Measurements from ENCODE around the gene B4GALT3.
"Not testable (repeated sequence)": the region's sequence is repeated elsewhere in the genome, so short reads cannot be mapped to it uniquely, and the experiment has no call there.

Gene B4GALT3

DNA sequence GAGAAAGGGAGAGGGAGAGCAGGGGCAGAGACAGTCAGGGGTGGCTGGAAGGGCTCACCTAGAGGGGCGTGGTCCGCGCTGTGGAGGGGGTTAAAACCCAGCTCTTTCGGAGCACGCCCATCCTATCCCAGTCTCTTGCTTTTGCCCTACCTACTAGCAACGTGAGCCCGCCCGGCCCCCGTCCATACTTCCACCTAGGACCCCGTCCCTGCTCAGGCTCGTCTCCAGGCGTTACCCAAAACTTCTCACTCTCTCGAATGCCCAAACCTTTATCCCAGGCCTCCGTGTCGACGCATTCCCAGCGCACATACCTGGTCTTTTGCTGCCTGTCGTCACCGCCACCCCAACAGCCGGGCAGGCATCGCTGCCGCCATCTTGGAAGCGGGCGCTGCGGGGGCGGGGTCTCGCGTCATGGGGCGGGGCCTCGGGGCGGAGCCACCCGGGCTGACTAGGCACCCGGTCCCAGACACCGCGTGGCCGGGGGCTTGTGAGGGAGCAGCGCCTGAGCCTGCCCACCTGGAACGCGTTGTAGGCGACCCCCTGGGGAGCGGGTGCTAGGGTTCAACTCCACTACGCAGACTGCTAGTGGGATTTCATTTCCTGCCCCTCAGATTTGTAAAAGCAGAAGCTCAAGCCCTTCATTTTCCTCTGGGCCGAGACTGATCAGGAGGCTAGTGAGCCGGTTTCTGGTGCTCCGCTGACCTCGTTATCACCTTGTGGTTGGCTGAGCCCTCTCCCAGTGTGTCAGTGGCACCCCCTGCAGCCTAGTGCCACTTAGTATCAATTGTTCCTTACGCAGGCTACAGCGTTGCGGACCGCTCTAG, at the start of gene B4GALT3:
TSS of gene B4GALT3 (minus strand) at position 396 of the 824 bp plus-strand sequence. CDS start 1,447 bp downstream, outside the sequence.
- peak; percentile 66 to 73 for DNase-seq

- no peak for DNase-seq
Measured at GRCh38 chr1:161226759-161227158, 49.5 kb upstream of the B4GALT3 start.

DNA sequence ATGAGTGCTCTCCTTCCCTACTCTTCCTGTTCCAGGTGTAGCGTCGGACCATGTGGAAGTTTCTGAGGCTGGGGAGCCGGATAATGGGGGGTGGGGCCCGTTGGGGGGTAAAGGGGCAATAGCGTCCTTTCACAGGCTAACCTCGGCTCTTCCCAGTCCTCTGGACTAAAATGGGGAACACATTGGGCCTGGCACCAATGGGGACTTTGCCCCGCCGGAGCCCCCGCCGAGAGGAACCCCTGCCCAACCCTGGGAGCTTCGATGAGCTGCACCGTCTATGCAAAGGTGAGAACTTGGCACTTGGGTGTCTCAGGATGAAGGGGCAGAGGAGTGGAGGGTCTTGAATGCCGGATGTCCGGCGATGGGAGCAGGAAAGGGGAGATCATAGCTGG, 49.0 kb upstream of the B4GALT3 start:
- no peak for DNase-seq

- peak; percentile 99 to 100 for DNase-seq
Measured at GRCh38 chr1:161225534-161226319, 48.4 kb upstream of the B4GALT3 start, which contains the start of gene TOMM40L. Gene TOMM40L (plus strand): TSS chr1:161226060. CDS start chr1:161226490, 430 bp downstream.

DNA sequence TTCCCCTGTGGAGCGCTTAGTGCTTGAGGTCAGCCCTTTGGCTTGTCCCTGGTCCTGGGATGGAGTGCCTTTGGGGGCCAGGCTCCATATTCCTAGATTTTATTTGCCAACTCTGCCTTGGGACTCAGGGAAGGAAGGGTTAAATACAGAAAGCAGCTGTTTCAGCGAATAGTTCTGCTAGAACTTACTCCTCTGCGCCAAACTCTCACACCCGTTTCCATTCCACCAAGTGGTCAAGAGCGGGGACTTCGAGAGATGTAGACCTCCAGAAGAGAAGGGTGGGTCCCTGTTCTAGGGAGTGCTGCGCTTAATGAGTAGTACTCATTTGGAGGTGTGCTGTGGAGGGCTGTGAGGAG, 47.8 kb upstream of the B4GALT3 start:
- no peak for DNase-seq

DNA sequence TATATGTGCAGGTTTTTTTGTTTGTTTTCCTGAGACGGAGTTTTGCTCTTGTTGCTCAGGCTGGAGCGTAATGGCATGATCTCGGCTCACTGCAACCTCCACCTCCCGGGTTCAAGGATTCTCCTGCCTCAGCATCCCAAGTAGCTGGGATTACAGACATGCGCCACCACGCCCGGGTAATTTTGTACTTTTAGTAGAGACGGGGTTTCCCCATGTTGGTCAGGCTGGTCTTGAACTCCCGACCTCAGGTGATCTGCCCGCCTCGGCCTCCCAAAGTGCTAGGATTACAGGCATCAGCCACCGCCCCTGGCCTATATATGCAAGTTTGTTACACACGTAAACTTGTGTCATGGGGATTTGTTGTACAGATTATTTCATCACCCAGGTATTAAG, 47.4 kb upstream of the B4GALT3 start:
- not testable (repeated sequence) for DNase-seq

DNA sequence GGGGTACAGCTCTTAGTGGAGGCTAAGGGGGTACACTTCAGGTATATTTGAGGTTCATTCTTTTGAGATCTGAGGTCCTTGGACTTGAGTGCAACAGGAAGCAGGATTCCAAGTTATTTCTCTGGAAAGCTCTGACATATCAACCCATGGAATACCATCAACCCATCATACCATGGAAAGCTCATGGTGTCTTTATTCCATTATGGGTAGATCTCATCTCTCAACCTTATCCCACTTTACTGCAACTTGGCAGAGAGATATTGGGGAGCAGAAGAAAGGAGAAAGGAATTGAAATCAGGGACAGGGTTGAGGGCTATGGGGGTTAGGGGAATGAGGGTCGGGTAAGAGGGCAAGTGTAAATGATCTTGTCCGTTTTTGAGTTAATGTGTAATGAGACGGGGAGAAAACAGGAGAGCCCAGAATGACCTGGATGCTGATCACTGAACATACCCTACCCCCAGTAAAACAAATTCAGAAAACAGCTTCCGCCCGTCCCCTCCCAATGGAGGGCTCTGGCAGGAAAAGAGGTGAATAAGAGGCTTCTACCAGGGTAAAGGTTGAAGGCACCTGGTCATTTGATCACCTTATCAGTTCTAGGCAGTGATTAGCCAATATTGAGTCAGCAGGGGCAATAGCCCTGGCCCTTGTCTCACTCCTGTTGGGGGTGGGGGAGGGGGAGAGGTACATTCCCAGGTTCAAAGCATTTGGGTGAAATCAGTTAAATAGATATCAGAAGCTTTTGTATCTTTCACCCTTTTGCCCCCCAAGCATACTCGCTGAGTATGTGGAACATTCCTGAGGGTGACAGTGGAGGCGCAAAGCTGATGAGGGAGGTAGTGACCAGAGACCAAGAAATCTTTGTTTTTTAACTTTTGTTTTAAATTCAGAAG, 46.7 kb upstream of the B4GALT3 start:
- no peak for DNase-seq

DNA sequence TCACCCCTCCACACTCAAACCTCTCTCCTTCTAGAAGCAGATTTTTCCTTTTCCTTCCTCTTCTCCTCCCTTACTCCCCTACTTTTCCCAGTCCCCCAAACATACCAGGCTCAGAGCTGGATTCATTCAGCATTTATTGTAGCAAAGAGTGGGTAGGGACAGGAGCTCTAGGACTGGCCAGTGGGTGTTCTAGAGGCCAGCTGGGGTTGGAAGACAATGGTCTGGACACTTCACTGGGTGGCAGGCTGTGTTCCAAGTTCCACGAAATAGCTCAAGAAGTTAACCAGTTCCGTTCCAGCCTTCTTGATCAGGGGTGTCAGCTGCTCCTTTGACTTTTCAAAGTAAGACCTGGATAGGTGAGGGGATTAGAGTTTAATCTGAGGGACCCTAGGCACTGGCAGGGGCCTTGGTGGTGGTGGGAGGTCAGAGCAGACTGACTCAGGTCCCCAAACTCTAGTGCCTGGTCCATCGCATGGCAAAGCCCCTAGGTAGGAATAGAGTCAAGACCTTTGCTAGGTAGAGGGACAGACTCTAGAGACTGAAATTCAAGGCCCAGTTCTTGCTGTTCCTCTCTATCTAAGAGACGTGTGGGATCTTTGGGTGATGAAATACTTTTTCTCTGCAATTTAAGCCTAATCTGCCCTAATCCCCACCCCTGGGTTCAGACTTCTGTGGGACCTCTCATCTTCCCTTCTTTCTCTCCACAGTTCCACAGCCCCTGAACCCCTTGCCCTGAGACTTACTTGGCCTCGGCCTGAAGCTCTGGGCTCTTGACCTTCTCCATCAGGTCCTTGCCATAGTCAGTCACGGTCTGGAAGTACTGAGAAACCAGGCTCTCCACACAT, 45.1 kb upstream of the B4GALT3 start:
- no peak for DNase-seq

GRCh38 chr1:161220002-161220401, 42.7 kb upstream of the B4GALT3 start:
- DNase-seq = no peak

- DNase-seq = no peak
Measured at GRCh38 chr1:161219078-161219892, 42.0 kb upstream of the B4GALT3 start.

DNA sequence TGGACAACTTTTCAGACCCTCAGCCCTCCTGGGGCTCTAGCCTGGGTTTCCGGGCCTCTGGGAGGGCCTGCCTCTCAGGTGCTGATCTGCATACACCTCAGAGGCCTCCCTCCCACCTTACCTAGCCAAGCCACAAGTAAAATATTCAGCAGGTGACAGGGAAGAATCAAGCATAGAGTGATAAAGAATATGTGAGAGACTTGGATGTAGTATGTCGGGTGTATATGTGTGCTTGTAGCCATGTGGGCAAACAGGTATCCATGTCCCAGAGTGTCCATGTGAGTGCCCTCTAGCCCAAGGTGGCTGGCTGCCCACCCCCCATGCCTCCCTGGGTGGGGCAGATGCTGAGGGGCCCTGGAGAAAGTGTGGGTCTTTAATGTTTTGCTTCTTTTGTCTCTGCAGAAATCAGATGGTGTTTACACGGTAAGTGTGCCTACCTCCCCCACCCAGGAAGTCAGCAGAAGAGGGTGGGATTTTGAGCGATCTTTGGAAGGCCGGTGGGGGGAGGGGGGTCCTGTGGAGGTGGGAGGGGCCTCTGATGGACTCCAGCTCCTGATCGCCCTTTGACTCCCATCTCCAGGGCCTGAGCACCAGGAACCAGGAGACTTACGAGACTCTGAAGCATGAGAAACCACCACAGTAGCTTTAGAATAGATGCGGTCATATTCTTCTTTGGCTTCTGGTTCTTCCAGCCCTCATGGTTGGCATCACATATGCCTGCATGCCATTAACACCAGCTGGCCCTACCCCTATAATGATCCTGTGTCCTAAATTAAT, 41.2 kb upstream of the B4GALT3 start:
- DNase-seq = no peak

DNA sequence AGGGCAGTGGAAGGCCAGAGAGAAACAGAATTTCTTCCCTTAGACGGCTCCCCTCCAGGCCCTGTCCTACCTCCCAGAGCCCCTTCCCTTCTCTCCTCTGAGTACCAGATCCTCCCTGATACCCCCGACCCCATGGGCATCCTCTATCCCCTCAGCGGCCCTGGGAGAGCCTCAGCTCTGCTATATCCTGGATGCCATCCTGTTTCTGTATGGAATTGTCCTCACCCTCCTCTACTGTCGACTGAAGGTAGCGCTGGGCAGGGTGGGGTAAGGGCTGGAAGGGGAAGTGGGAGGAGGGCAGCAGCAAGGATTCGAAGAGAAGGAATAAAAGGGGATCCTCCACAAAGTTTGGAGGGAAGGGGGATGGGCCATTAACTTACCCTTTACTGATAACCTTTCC, 40.5 kb upstream of the B4GALT3 start:
- DNase-seq = no peak

GRCh38 chr1:161216945-161217712, 39.8 kb upstream of the B4GALT3 start:
- DNase-seq = peak; percentile 31 to 37

GRCh38 chr1:161215076-161215475, 37.8 kb upstream of the B4GALT3 start, which contains the start of gene FCER1G:
Gene FCER1G (plus strand): TSS chr1:161215295. CDS start chr1:161215322, 27 bp downstream.
- DNase-seq = peak; percentile 69 to 76

DNA sequence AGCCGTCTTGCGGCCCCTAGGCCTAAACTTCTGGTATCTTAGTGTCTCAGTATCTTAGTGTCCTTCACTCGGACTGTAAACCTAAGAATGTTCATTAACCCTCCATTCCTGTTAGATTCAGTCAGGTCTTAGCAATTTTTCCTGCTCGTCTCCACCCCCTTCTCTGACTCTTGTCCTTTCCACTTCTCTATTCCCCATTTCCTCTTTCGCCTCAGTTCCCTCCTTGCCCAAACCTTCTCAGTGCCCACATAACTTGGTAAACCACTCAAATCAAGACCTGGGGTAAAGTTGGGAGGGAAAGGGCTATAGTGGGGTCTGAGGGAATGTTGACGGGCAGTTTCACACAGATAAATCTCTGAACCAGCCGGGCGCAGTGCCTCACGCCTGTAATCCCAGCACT, 37.1 kb upstream of the B4GALT3 start:
- DNase-seq = peak in 1 of 2 experiments; percentile 17

GRCh38 chr1:161209790-161210409, 32.6 kb upstream of the B4GALT3 start:
- peak; percentile 71 to 74 for DNase-seq

DNA sequence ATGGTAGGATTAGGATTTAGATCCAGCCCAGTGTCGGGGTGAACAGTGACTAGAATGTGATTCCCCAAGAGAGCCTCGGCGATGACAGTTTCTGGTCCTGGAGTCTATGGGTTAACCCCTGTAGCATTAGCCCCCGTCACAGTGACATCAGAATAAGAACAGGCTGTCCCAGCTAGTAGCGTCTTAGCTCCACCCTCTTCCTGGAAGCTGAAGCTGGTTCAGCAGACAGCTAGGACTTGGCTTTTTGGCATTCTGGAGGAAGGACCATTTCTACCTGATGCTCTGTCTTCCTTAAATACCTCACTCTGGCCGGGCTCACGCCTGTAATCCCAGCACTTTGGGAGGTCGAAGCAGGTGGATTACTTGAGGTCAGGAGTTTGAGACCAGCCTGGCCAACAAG, 29.9 kb upstream of the B4GALT3 start:
- no peak for DNase-seq

DNA sequence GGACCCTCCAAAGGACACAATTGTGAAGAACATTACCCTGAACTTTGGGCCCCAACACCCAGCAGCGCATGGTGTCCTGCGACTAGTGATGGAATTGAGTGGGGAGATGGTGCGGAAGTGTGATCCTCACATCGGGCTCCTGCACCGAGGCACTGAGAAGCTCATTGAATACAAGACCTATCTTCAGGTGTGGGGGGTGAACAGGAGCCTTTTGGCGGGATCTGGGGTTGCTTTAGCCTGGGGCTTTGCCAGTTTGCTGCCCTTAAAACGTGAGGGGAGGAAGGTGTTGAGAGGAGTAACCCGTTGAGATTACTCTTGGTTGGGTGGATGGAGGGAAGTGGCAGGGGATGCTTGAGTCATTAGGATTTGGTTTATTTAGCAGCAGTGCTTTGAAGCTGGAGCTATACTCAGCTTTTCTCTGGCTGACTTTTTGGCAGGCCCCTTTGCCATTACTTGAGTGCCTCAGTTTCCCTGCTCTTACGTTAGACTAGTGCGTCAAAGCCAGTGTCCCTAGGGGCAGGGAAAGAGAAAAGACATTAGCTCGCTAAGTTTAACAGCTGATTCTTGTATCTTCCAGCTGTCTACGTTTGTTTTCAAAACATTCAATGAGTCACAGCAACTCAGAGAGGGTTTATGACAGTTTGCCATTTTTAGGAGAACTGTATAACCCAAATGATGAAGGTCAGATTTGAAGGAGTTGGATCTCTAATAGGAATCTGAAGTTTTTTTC, 29.3 kb upstream of the B4GALT3 start:
- no peak for DNase-seq
